GM23338 (cell line): ENCODE results near the gene PICK1. TPM values are rescaled to one million over a fixed set of nuclear protein-coding genes. Genes with fewer than 3 reads are reported as not detected.
A peak's percentile ranks its signal among the peaks of the same experiment; 100 is the strongest.
"Not testable (repeated sequence)": the region's sequence is repeated elsewhere in the genome, so short reads cannot be mapped to it uniquely, and the experiment has no call there.

Source experiments
- ATAC-seq: fragments of 200-7000 bp; cut with Tn5 transposase; 3 replicates; pipeline ENCODE4 v1.9.1; 2020
- DNase-seq: peaks from one replicate; pipeline ENCODE4 v3.0.0-alpha.2; 2015; ENCODE audit warnings: low spot score
- H2AFZ ChIP-seq: fragments of 200-600 bp; sonication (generic); 2 replicates; pipeline ENCODE4 v1.8.0; 2016; ENCODE audit warnings: antibody characterized with exemption, mild to moderate bottlenecking, moderate library complexity
- H3F3A ChIP-seq: fragments of 200-600 bp; sonication (generic); replicated peaks from 2 replicates; pipeline ENCODE4 v1.8.0; 2017; ENCODE audit warnings: antibody characterized with exemption, mixed run types, low read depth
- H3K27ac ChIP-seq: fragments of 200-600 bp; sonication (generic); 2 replicates; pipeline ENCODE4 v1.6.1; 2016; ENCODE audit warnings: low read depth
- H3K27me3 ChIP-seq: fragments of 200-600 bp; sonication (generic); 2 replicates; pipeline ENCODE4 v1.8.0; 2016; ENCODE audit warnings: mild to moderate bottlenecking, mixed run types, moderate library complexity; ENCODE audit not compliant: insufficient read depth
- H3K36me3 ChIP-seq: fragments of 200-600 bp; sonication (generic); 2 replicates; pipeline ENCODE4 v1.8.0; 2016; ENCODE audit warnings: mild to moderate bottlenecking; ENCODE audit not compliant: insufficient read depth
- H3K4me1 ChIP-seq: fragments of 200-600 bp; sonication (generic); 2 replicates; pipeline ENCODE4 v1.8.0; 2016; ENCODE audit warnings: mild to moderate bottlenecking, moderate library complexity; ENCODE audit not compliant: insufficient read depth
- H3K4me2 ChIP-seq: fragments of 200-600 bp; sonication (generic); 2 replicates; pipeline ENCODE4 v1.7.1; 2017; ENCODE audit warnings: mixed run types
- H3K4me3 ChIP-seq: fragments of 200-600 bp; sonication (generic); 2 replicates; pipeline ENCODE4 v1.6.1; 2016; ENCODE audit warnings: mixed run types
- H3K79me2 ChIP-seq: fragments of 200-600 bp; sonication (generic); replicated peaks from 2 replicates; pipeline ENCODE4 v1.8.0; 2017; ENCODE audit warnings: mild to moderate bottlenecking; ENCODE audit not compliant: insufficient read depth
- H3K9me2 ChIP-seq: fragments of 200-600 bp; sonication (generic); 2 replicates; pipeline ENCODE4 v1.8.0; 2017; ENCODE audit not compliant: insufficient read depth
- H4K20me1 ChIP-seq: fragments of 200-600 bp; sonication (generic); replicated peaks from 2 replicates; pipeline ENCODE4 v1.8.0; 2017; ENCODE audit warnings: mild to moderate bottlenecking; ENCODE audit not compliant: insufficient read depth
- H3K27ac Mint-ChIP-seq: 2 replicates; pipeline ENCODE4 v1.8.0; 2020; ENCODE audit warnings: inconsistent platforms, mild to moderate bottlenecking, moderate library complexity, mixed read lengths
- H3K27me3 Mint-ChIP-seq: 3 replicates; pipeline ENCODE4 v1.8.0; 2022; ENCODE audit warnings: low read depth, mild to moderate bottlenecking, moderate library complexity, mixed read lengths, inconsistent platforms; ENCODE audit not compliant: insufficient read depth, poor library complexity
- H3K36me3 Mint-ChIP-seq: 3 replicates; pipeline ENCODE4 v1.8.0; 2021; ENCODE audit warnings: low read depth, mild to moderate bottlenecking, inconsistent platforms, moderate library complexity, mixed read lengths
- H3K4me1 Mint-ChIP-seq: 3 replicates; pipeline ENCODE4 v1.8.0; 2020; ENCODE audit warnings: mild to moderate bottlenecking, inconsistent platforms, mixed read lengths
- H3K4me3 Mint-ChIP-seq: 3 replicates; pipeline ENCODE4 v1.8.0; 2021; ENCODE audit warnings: moderate library complexity, mild to moderate bottlenecking, inconsistent platforms, mixed read lengths
- H3K9me3 Mint-ChIP-seq: 3 replicates; pipeline ENCODE4 v1.8.0; 2020; ENCODE audit warnings: moderate library complexity, mild to moderate bottlenecking, inconsistent platforms, mixed read lengths
- EZH2phosphoT487 ChIP-seq: fragments of 200-600 bp; sonication (generic); IDR thresholded peaks from one replicate; pipeline ENCODE4 v1.8.1; 2018; ENCODE audit warnings: antibody characterized with exemption; ENCODE audit not compliant: unreplicated experiment
- REST ChIP-seq: IDR thresholded peaks from one replicate; pipeline ENCODE4 v1.6.1; 2018; ENCODE audit warnings: antibody characterized with exemption; ENCODE audit not compliant: unreplicated experiment
- STAT1 ChIP-seq: IDR thresholded peaks from one replicate; pipeline ENCODE4 v1.6.1; 2016; ENCODE audit warnings: antibody characterized with exemption; ENCODE audit not compliant: unreplicated experiment
- ZNF114 ChIP-seq: fragments of 250-450 bp; sonication (Bioruptor Pico); IDR thresholded peaks from 2 replicates; pipeline ENCODE4 v1.5.0; 2020; ENCODE audit warnings: mild to moderate bottlenecking, moderate library complexity
- polyA plus RNA-seq: library from polyadenylated mRNA; unstranded; fragments of >200 nt; fragmentation: Nextera tagmentation; extraction: Ambion mirVana; gene quantifications from 2 replicates; pipeline ENCODE4 v1.2.1, GENCODE V29; 2016
- total RNA-seq: library from RNA; depleted of rRNA; stranded (reverse); fragments of >200 nt; shearing (Covaris generic); gene quantifications from 2 replicates; pipeline ENCODE4 v1.2.3, GENCODE V29; 2014
- TF ChIP-seq, protein P1 (sequence below), 2 experiments: fragments of 200-600 bp in 1 of 2; sonication (generic) in 1 of 2; conservative IDR thresholded peaks; 2 replicates each; pipeline versions ENCODE4 v1.5.1 to v1.6.1; 2016 to 2017; ENCODE audit warnings: antibody characterized with exemption in 2 of 2, low read depth in 2 of 2, mild to moderate bottlenecking in 2 of 2, moderate library complexity in 1 of 2

The PICK1 gene
- total and polyA plus RNA-seq, 2 experiments from 2014 or later = 15.9 to 28.3 TPM

- TF ChIP-seq REST = no peak
These were observed 61.0 kb downstream of the PICK1 start (continued) for GRCh38 chr22:38118182-38118581.

DNA sequence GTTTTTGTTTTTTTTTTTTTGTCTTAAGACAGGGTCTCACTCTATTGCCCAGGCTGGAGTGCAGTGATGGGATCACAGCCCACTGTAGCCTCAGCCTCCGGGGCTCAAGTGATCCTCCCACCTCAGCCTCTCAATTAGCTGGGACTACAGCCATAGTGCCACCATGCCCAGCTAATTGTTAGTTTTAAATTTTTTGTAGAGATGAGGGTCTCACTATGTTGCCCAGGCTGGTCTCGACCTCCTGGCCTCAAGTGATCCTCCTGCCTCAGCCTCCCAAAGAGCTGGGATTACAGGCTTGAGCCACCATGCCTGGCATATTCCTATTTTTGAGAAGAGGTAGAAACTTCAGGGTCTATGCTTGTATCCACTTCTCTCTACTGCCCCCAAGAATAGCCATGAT lies 61.5 kb downstream of the PICK1 start:
- not testable (repeated sequence) for H3K27me3 ChIP-seq, DNase-seq, H3F3A ChIP-seq, H3K79me2 ChIP-seq, H3K36me3 Mint-ChIP-seq, H3K27me3 Mint-ChIP-seq, H3K4me2 ChIP-seq, H4K20me1 ChIP-seq, H3K9me2 ChIP-seq, H3K36me3 ChIP-seq, H3K27ac Mint-ChIP-seq, H3K27ac ChIP-seq, H3K9me3 Mint-ChIP-seq, ATAC-seq, H3K4me3 ChIP-seq, H2AFZ ChIP-seq, H3K4me1 Mint-ChIP-seq, H3K4me1 ChIP-seq, H3K4me3 Mint-ChIP-seq

DNA sequence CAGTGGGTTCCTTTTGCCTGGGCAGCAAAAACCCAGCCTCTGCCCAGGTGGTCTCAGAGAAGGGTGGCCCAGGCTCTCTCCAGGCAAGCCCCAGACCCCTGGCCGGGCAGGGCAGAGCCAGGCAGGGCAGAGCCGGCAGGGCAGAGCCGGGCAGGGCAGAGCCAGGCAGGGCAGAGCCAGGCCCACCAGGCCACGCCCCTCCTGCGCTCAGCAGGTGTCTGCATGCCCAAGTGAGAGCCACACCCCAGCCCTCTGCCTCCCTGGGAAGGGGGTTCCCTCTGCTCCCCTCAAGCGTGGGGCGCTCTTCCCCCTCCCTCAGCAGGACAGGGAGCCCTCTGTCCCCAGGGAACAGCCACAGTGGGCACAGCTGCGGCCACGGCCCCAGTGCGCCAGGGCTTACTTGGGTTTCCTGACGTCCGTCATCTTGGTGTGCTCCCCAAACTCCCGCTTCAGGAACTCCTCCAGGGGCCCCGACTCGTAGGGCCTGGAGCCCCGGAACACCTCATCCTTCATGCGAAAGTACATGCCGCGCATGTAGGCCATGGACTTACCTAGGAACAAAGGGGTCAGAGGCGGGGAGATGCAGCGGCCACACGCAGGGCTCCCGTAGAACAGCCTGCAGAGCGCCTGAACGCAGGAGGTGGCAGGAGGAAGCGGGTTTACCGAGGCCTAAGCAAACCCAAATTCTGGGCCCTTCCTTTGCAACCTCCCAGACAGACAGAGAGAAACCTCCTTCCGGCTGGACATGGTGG lies 63.3 kb downstream of the PICK1 start:
- H3K27ac ChIP-seq = no peak overlapping the region
- no peaks in the 10 kb centered on the region for H3K27me3 ChIP-seq
- H3K4me3 ChIP-seq = no peak overlapping the region
- Mint-ChIP-seq H3K27ac (no peak overlapping the region), H3K4me1 (peaks cover 4% of the 10 kb centered on the region), H3K36me3 (no peaks in the 10 kb centered on the region; the same call in 2 of the 3 replicates), H3K9me3 (no peaks in the 10 kb centered on the region), H3K4me3 (no peak overlapping the region), H3K27me3 (peaks cover 2% of the 10 kb centered on the region)
- H3K9me2 ChIP-seq = no peaks in the 10 kb centered on the region
- no peaks in the 10 kb centered on the region for H3K4me1 ChIP-seq
- no peaks in the 10 kb centered on the region for H4K20me1 ChIP-seq
- ATAC-seq = peak; percentile 67
- H3K79me2 ChIP-seq = no peaks in the 10 kb centered on the region
- no peaks in the 10 kb centered on the region for H3K36me3 ChIP-seq
- 0 out of 2 replicates have a peak overlapping the region, but pooled peaks have one; percentile 28 for H2AFZ ChIP-seq
- 0 out of 2 replicates have a peak, but pooled peaks cover 3% of the 10 kb centered on the region for H3F3A ChIP-seq
- H3K4me2 ChIP-seq = no peak overlapping the region
- DNase-seq = peak; percentile 36
- TF ChIP-seq EZH2phosphoT487 = no peak
- no peak for TF ChIP-seq STAT1
- TF ChIP-seq, protein P1, sequence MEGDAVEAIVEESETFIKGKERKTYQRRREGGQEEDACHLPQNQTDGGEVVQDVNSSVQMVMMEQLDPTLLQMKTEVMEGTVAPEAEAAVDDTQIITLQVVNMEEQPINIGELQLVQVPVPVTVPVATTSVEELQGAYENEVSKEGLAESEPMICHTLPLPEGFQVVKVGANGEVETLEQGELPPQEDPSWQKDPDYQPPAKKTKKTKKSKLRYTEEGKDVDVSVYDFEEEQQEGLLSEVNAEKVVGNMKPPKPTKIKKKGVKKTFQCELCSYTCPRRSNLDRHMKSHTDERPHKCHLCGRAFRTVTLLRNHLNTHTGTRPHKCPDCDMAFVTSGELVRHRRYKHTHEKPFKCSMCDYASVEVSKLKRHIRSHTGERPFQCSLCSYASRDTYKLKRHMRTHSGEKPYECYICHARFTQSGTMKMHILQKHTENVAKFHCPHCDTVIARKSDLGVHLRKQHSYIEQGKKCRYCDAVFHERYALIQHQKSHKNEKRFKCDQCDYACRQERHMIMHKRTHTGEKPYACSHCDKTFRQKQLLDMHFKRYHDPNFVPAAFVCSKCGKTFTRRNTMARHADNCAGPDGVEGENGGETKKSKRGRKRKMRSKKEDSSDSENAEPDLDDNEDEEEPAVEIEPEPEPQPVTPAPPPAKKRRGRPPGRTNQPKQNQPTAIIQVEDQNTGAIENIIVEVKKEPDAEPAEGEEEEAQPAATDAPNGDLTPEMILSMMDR (conservative IDR thresholded peaks at IDR 0.05; ENCODE audit: low read depth in 2 of 2) = no peak
- TF ChIP-seq REST = no peak
- TF ChIP-seq ZNF114 (CRISPR knock-in tag) = no peak
